HEK293 (cell line): ENCODE measurements around the gene SSU72.

Experiments used
- SETDB1 ChIP-seq: IDR thresholded peaks from one replicate; pipeline ENCODE4 v1.6.1; 2017; ENCODE audit warnings: mild to moderate bottlenecking, low read length, moderate library complexity, mixed read lengths; ENCODE audit not compliant: insufficient read length
- ZNF501 ChIP-seq: fragments of 450-650 bp; formaldehyde crosslinking; IDR thresholded peaks from 2 replicates; pipeline ENCODE4 v1.5.1; 2016; ENCODE audit warnings: missing biosample characterization, missing genetic modification characterization
- ZNF548 ChIP-seq: fragments of 450-650 bp; formaldehyde crosslinking; IDR thresholded peaks from 2 replicates; pipeline ENCODE4 v1.5.1; 2016; ENCODE audit warnings: missing biosample characterization, missing genetic modification characterization
- ZNF785 ChIP-seq: fragments of 450-650 bp; formaldehyde crosslinking; IDR thresholded peaks from 2 replicates; pipeline ENCODE4 v1.5.1; 2016; ENCODE audit warnings: missing biosample characterization, missing genetic modification characterization
- ZSCAN30 ChIP-seq: fragments of 450-650 bp; IDR thresholded peaks from 2 replicates; pipeline ENCODE4 v1.5.1; 2018; ENCODE audit warnings: missing biosample characterization, mild to moderate bottlenecking, missing genetic modification characterization, moderate library complexity
- TF ChIP-seq, protein P1 (sequence below): fragments of 450-650 bp; formaldehyde crosslinking; IDR thresholded peaks from 2 replicates; pipeline ENCODE4 v1.5.1; 2016; ENCODE audit warnings: missing biosample characterization, missing genetic modification characterization

DNA sequence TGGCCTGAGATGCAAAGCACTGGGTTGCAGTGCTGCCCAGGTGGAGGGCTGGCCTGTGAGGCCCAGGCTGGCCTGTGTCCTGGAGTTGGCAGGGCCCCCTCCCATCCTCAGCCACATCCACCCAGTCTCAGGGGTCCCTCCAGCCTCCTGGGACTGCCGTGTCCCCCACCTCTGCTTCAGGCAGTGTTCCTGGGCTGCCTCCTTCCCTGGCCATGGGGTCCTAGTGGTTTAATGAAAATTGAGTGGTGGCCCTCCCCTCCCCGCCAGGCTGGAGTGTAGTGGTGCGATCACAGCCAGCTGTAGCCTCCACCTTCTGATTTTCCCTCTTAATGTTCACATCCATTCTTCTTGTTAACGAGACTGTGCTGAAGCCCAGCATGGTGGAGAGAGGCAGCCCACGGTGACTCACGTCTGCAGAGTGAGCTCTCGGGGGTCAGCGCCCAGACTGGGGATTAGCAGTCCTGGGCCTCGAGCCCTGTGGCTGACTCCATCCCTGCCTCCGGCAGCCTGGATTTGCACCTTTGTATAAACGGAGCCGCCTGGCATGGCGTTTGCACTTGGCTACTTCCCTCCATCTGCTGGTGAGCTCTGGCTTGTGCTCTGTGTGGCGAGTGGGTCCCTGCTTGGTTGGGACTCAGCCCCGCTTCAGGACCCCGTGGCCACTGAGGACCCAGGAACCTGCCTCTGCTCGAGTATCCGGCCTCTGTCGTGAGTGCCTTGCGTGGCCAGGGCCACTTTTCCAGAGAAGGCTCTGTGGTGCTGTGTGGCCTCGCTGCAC lies 47.5 kb upstream of the SSU72 start:
- TF ChIP-seq, protein P1, sequence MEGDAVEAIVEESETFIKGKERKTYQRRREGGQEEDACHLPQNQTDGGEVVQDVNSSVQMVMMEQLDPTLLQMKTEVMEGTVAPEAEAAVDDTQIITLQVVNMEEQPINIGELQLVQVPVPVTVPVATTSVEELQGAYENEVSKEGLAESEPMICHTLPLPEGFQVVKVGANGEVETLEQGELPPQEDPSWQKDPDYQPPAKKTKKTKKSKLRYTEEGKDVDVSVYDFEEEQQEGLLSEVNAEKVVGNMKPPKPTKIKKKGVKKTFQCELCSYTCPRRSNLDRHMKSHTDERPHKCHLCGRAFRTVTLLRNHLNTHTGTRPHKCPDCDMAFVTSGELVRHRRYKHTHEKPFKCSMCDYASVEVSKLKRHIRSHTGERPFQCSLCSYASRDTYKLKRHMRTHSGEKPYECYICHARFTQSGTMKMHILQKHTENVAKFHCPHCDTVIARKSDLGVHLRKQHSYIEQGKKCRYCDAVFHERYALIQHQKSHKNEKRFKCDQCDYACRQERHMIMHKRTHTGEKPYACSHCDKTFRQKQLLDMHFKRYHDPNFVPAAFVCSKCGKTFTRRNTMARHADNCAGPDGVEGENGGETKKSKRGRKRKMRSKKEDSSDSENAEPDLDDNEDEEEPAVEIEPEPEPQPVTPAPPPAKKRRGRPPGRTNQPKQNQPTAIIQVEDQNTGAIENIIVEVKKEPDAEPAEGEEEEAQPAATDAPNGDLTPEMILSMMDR (tag by site-specific recombination), result no peak
- TF ChIP-seq ZNF785 (tag by site-specific recombination), result no peak
- no peak for TF ChIP-seq ZNF501
- TF ChIP-seq ZSCAN30 (tag by site-specific recombination), result no peak
- TF ChIP-seq SETDB1, result no peak
- TF ChIP-seq ZNF548 (tag by site-specific recombination), result no peak
